ENCODE measurements around the gene FBXW5.

The FBXW5 gene, protein sequence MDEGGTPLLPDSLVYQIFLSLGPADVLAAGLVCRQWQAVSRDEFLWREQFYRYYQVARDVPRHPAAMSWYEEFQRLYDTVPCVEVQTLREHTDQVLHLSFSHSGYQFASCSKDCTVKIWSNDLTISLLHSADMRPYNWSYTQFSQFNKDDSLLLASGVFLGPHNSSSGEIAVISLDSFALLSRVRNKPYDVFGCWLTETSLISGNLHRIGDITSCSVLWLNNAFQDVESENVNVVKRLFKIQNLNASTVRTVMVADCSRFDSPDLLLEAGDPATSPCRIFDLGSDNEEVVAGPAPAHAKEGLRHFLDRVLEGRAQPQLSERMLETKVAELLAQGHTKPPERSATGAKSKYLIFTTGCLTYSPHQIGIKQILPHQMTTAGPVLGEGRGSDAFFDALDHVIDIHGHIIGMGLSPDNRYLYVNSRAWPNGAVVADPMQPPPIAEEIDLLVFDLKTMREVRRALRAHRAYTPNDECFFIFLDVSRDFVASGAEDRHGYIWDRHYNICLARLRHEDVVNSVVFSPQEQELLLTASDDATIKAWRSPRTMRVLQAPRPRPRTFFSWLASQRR

DNA sequence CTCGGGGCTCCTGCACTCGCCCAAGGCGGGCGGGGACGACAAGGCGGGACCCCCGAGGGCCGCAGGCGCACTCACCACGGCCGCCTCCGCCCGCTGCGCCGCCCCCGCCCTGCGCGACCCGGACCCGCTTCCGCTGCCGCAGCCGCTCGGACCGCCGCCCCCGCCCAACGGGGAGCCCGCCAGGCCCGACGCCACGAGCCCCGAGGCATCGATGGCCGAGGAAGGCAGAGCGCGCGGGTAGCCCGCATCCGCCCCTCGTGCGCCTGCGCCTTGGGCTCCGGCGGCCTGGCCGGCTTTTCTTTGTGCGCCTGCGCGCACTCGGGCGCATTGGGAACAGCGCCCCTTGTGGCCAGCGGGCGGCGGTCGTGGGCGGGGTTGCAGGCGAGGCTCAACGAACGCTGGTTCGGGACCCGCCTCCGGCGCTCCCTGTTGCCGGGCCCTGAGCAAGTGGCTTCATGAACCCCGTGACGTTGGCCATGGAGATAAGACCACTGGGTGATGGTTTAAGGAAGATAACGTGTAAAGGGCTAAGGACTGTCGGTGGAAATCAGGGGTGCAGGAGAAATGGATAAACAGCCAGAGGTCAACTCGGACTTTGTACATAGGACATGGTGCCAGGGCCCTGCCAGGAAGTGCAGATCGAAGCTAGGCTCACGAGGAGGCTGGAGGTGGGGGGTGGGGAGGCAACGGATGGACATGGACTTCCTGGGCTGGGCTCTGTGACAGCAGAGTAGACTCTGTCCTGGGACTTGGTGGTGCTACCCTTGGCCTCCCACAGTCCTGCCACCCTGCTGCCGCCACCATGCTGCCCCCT lies at the start of gene FBXW5, which contains the start of gene C8G:
FBXW5 (minus strand) TSS at position 220 of the 814 bp plus-strand sequence. CDS start 655 bp downstream, outside the sequence.
C8G (plus strand) TSS at position 725 of the 814 bp plus-strand sequence; CDS start at position 803, 78 bp downstream.
- peak; percentile 100 for DNase-seq (ENCODE audit: low spot score)

DNA sequence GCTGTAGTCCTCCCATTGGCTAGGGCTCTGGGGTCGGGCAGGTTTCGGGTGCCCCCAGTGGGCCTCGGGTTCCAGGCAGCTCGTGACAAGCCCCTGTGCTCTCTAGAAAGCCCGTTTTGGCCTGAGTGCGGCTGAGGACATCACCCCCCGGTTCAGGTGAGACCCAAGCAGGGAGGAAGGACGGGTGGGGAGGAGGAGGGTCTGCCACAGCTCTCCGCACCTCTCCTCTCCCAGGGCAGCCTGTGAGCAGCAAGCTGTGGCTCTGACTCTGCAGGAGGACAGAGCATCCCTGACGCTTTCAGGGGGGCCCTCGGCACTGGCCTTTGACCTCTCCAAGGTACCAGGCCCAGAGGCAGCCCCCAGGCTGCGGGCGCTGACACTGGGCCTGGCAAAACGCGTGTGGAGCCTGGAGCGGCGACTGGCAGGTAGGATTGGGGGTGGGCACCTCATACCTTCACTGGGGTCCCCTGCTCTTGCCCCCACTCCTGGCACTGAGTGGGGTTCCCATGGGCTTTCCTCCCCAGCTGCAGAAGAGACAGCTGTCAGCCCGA lies 48.4 kb upstream of the FBXW5 start:
- no peak for DNase-seq (ENCODE audit: low spot score)

DNA sequence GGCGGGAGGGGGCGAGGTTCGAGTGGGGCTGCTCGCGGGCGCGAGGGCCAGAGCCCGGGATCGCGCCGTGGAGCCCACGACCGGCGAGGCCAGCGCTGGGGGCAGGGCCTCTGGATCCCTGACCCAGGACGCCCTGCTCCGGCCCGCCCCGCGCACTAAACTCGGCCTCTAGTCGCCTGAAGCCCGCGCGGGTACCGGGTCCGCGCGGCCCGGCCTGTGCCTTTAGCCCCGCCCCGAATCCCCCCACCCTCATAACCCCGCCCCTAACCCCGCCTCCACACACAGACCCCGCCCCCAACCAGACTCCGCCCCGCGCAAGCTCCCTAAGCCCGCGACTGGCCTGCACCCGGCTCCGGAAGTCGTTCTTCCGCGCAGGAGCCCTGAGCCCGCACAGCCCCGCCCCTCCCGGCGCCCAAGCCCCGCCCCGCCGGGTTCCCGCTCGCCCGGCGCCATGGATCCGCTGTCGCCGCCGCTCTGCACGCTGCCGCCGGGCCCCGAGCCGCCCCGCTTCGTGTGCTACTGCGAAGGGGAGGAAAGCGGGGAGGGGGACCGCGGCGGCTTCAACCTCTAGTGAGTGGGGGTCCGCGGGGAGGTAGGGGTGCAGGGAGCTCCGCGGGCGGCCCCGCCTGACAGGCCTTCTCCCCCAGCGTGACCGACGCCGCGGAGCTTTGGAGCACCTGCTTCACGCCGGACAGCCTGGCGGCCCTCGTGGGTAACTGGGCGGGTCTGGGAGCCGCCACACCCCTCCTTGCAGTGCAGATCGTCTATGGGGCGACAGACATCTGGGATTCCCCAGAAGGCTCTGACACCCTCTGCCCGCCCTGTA lies 47.7 kb upstream of the FBXW5 start, which contains the start of gene PAXX:
PAXX (plus strand) TSS at position 430 of the 826 bp plus-strand sequence; CDS start at position 452, 22 bp downstream.
- DNase-seq (ENCODE audit: low spot score), result peak; percentile 99

DNA sequence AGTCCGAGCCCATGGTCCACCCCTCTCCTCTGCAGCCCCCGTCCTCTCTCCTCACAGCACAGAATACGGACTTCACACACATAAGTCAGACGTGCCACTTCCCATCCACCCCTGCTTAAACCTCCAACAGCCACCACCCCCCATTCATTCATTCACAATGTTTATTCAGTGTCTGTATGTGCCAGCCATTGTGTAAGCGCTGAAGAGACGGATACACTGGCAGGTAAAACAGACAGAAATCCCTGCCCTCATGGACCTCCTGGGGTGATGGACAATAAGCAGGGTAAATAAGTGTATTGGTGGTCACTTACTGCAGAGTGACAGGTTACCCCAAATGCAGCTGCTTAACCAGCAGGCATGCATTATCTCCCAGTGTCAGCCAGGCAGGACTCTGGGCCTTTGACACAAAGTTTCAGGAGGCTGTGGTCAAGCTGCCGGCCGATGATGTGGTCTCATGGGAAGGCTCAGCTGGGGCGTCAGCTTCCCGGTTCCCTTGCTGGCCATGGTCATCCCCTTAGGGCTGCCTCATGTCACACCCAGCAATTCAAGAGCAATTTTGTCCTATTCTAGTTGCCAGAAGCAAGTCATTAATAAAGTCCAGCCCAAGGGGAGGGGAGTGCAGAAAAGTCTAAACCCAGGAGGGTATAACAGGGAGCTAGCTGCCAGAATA lies 45.8 kb upstream of the FBXW5 start:
- DNase-seq (ENCODE audit: low spot score), result no peak

DNA sequence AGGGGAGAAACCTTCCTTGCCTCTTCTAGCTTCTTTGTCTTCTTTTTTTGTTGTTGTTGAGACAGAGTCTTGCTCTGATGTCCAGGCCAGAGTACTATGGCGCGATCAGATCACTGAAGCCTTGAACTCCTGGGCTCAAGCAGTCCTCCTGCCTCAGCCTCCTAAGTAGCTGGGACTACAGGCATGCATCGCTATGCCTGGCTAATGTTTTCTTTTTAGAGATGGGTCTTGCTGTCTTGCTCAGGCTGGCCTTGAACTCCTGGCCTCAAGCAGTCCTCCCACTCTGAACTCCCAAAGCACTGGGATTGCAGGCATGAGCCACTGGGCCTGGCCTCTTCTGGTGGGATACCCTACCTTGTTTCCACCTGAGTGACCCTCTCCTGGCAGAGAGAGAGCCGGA lies 44.3 kb upstream of the FBXW5 start:
- no peak for DNase-seq (ENCODE audit: low spot score)

DNA sequence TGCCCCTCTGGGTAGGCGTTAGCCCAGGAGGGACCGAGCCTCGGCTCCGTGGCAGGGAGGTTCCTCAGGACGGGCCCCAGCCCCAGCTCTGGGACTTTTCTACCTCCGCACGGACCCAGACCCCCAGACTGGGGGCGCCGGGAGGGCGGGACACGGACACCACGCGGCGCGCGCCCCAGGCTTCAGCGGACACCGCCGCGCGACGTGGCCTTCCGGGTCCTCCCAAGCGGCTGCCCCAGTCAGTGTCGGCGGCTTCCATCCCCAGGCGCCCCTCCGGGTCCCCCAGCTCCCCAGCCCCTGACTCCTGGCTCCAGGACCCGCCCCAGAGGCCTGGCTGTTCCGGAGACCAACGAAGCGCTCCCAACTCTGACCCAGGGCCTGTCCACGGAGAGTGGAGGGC lies 41.3 kb upstream of the FBXW5 start:
- DNase-seq (ENCODE audit: low spot score), result no peak

DNA sequence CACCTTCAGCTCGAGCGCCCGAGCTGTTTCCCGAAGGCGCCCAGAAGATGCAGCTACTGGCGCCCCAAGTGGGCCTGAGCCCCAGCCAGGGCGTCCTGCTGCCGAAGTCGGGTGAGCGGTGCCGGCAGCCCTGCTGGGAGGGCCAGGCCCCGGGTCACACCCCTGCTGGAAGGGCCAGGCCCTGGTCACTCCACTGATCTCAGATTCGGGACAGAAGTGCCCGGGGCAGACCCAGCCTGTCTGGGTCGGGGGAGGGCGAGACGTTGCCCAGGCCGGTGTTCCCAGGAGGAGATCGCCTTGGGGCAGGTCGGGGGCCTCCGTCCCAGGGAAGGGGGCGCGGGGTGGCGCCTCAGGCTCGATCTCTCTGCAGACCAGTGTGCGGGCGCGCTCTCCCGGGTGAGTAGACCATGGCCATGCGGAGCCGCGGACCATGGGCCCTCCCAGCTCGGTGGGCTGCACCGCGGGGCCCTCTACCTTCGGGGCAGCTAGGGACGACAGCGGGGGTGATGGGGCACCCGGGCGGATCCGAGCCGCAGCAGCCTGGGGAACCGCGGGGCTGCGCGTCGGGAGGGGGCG lies 40.6 kb upstream of the FBXW5 start:
- DNase-seq (ENCODE audit: low spot score), result no peak

DNA sequence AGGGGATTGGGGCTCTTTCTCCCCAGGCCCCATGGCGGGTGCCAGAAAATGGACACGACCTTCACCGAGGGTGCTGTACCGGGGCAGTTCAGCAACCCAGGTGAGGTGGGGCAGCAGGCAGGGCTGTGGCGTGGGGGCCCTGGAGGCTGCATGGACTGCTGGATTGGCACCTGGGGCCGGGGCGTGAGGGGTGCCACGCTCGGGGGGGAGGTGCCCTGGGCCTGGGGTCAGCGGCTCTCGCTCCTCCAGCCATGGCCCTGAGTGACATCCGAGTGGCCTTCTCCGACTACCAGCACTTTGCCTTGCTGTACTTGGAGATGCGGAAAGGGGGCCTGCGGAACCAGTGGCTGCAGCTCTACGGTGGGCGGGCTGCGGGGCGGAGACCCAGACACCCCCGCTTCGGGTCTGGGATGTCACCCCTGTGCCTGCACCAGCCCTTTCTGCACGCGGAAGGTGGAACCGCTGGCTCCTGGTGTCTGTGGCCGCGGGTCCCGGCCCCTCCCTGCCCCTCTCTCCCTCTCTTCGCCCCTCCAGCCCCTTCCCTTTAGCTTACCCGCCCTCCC lies 40.0 kb upstream of the FBXW5 start:
- no peak for DNase-seq (ENCODE audit: low spot score)

DNA sequence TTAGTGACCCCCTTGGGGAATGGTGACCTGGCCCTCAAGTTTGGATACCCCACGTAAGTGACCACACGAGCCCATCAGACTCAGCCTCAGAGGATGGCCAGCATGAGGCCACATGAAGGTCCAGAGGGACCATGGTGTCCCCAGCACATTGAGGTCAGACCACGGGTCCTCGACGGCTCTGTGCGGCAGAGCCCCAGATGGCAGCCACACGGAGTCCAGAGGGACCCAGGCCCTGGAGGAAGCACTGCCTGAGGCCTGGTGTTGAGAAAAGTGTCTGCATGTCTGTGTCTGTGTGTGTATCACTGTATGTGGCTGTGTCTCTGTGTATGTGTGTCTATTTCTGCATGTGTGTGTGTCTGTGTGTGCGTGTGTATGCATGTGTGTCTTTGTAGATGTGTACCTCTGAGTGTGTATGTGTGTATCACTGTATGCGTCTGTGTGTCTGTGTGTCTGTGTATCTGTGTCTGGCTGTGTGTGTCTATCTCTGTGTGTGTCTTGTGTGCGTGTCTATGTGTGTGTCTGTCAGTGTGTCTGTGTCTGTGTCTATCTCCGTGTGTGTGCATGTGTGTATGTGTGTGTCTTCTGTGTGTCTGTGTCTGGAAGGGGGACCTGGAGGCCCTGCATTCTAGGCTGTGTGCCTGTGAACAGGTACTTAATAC lies 39.2 kb upstream of the FBXW5 start:
- DNase-seq (ENCODE audit: low spot score), result no peak

DNA sequence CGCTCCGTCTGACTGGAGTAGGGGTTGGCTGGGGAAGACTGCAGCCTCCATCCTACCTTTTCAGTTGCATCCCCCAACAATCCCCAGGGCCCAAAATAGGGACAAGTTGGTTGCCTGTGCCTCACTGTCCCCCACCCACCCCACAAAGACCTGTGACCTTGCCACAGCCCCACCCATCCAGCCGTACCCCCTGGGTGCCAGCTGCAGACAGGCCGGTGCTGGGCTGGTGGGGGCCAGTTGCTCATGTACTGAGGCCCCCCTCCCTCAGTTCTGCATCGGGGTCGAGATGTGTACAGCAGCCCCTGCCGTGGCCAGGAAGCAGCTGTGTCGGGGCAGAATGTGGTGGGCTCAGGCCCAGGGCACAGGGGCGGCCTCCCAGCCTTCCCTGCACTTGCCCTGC lies 38.6 kb upstream of the FBXW5 start:
- no peak for DNase-seq (ENCODE audit: low spot score)

DNA sequence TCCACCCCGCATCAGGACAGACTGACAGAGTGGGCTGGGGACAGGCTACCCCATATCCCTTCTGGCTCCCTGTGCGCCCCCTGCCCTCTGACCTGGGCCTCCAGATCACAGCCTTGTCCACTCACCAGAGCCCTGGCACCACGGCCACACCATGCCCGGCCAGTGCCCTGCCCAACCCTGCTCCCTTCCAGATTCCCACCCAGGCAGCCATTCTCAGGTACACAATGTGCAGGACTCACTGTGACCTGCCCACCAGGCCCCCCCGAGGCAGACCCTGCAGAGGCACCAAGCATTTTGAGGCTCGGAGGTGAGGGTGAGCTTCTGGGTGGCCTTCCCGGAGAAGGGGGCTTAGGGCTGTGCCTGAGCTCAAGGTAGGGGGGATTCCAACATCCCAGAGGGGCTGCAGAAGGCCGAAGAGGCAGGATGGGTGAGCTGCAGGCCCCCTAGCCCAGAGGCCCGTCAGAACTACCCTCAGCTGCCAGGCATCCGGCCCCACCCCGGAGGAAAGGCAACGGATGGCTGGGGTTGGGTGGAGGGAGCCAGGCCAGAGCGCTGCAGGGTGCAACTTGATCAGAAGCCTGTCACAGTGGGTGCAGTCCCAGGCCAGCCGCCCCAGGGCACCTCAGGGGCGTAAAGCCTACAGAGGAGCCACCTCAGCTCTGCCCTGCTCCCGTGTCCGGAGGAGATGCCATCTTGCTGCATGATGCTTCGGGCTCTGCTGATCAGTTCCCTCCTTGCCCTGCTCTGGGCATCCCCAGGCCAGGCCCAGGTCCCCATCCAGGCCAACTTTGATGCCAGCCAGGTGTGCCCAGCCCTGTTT lies 37.9 kb upstream of the FBXW5 start, which contains the start of gene LCNL1:
LCNL1 (plus strand) TSS at position 762 of the 820 bp plus-strand sequence. CDS start 594 bp downstream, outside the sequence.
- DNase-seq (ENCODE audit: low spot score), result no peak

DNA sequence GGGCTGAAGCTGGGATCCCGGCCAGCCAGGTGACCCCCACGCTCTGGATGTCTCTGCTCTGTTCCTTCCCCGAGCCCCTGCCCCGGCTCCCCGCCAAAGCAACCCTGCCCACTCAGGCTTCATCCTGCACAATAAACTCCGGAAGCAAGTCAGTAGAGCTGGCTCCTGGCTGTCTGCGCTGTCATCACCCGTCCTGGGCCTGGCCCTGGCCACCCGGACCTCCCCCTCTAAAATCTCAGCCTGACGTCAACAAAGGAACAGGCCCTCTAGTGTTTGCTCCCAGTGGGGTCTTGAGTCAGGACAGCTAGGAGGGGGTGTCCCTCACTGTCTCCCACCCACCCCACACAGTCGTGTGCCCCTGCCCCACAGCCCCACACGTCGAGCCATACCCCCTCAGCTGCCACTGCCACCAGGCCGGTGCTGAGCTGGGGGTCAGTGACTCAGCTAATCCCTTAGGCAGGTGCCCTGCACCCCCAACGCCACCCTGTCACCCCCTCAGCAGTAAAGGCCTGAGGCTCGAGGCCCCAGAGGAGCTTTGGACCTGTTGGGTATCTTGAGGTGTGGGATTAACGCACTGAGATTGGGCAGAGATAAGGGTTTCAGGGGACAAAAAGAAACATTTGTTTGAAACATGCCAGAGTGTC lies 37.2 kb upstream of the FBXW5 start:
- no peak for DNase-seq (ENCODE audit: low spot score)

DNA sequence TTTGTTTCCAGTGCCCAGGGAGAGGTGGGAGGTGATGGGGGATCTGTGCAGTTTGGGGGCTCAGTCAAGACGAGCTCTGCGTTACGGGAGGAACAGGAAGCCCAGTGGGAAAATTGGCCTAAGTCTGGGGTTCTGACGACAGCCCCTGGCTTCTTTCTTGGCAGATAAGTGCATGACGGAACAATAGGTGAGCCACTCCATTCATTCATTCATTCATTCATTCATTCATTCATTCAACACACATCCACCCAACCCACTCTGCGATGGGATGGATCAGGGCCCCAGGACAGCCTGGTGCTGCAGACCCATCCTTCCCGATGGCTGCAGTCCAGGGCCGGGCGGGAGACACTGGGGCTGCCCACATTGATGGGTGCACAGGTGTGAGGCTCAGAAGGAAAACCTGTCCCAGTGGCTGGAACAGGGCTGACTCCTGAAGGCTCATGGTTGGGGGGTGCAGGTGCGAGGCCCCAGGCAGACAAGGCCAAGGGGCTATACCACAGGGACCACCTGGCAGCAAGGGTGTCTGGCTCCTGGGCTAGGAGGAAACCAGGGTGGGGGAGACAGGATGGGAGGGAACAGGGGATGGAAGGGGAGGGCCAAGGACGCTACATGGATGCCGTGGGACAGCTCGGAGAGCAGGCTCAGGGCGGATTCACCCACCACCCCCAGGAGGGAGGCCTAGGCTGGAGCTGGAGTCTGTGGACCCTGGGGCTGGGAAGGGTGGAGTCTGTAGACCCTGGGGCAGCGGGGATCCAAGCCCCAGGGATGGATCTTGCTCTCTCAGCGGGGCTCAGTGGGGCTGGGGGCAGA lies 36.3 kb upstream of the FBXW5 start:
- no peak for DNase-seq (ENCODE audit: low spot score)

DNA sequence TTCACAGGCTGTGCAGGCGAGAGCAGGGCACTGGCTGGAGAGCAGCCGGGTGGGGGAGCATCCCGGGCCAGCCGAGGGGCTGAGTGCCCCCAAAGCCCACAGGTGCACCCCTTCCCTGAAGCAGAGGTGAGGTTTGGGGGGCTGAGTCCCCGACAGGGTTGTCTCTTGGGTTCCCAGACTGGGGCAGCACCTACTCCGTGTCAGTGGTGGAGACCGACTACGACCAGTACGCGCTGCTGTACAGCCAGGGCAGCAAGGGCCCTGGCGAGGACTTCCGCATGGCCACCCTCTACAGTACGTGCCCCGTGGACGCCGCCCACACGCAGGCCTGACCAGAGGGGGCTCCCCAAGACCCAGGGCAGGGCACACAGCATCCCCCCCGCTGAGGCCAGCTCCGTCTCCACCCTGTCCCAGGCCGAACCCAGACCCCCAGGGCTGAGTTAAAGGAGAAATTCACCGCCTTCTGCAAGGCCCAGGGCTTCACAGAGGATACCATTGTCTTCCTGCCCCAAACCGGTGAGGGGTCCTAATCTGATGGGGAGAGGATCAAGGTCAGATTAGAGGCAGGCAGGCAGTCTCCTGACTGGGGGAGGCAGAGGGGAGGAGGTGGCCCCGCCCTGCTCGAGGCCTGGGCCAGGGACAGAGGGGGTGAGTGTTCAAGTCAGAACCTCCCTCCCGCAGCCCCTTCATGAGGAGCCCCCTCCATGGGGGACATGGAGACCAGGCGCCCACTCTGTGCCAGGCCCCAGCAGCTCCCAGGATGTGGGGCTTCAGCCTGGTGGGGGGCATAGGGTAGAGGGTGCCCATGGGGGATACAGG lies 35.4 kb upstream of the FBXW5 start:
- DNase-seq (ENCODE audit: low spot score), result no peak

DNA sequence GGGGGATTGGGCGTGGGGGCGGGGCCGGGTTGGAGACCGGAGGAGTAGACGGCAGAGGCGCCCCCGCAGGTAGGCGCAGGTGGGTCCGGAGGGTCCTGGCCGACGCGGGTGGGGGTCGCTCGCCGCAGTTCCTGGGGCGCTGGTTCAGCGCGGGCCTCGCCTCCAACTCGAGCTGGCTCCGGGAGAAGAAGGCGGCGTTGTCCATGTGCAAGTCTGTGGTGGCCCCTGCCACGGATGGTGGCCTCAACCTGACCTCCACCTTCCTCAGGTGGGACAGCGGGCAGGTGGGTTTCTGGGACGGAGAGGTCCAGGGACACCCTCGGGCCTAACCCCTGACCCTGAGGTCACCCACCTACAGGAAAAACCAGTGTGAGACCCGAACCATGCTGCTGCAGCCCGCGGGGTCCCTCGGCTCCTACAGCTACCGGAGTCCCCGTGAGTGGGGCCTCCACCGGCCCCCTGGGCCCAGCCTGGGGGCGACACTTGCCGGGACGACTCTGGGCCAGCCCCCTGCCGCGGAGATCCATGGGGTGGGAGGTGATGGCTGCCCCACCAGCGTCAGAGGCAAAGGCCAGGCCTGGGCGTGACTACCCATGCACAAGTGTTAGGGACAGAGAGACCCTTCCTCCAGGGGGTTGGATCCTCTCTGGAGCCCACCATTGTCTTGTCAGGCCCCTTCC lies 34.5 kb upstream of the FBXW5 start:
- DNase-seq (ENCODE audit: low spot score), result no peak
